ENCODE measurements around the gene GTSF1L. TPM values are rescaled to one million over a fixed set of nuclear protein-coding genes. Genes with fewer than 3 reads are reported as not detected.

GTSF1L gene
- total RNA-seq, 1 experiment from 2014 or later: not detected

DNA sequence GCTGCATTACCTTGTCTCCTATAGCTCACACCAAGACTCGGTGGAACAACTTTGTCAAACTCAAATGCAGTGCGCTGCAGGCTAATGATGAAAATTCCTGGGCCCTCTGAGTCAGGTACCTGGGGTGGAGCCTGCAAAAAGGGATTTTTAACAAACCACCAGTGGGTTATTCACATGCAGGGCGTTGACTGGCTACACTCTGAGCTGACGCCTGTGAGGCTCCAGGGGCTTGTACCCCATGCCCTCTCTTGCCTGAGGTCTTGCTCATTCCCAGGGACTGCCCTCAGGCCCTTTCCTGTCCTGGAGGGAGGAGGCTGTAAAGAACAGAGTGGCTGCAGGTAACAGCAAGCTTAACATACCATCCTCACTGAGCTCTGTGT lies 9.2 kb downstream of the GTSF1L start:
- Histone ChIP-seq H3K27ac (no peak overlapping the region), H3K27me3 (replicated peaks) (no peaks in the 10 kb centered on the region), H3K9me3 (replicated peaks) (no peaks in the 10 kb centered on the region), H3K4me1 (replicated peaks) (peaks cover 10% of the 10 kb centered on the region), H3K36me3 (peaks cover 21% of the 10 kb centered on the region), H3K4me3 (no peak overlapping the region)
- DNase-seq (ENCODE audit: low read depth in 1 of 2, low spot score in 2 of 2): no peak

GRCh38 chr20:43716757-43717615 lies 9.8 kb downstream of the GTSF1L start:
- Histone ChIP-seq H3K27ac (no peak overlapping the region), H3K4me1 (replicated peaks) (peaks cover 10% of the 10 kb centered on the region), H3K4me3 (no peak overlapping the region), H3K9me3 (replicated peaks) (no peaks in the 10 kb centered on the region), H3K27me3 (replicated peaks) (no peaks in the 10 kb centered on the region), H3K36me3 (peaks cover 21% of the 10 kb centered on the region)
- no peak for DNase-seq (ENCODE audit: low read depth in 1 of 2, low spot score in 2 of 2)

- Histone ChIP-seq H3K27ac (no peak overlapping the region), H3K4me1 (replicated peaks) (peaks cover 5% of the 10 kb centered on the region), H3K4me3 (no peak overlapping the region), H3K27me3 (replicated peaks) (no peaks in the 10 kb centered on the region), H3K9me3 (replicated peaks) (no peaks in the 10 kb centered on the region), H3K36me3 (peaks cover 22% of the 10 kb centered on the region)
- DNase-seq (ENCODE audit: low read depth in 1 of 2, low spot score in 2 of 2): no peak
These were observed 10.7 kb downstream of the GTSF1L start for GRCh38 chr20:43716123-43716522.

GRCh38 chr20:43715511-43715910 lies 11.3 kb downstream of the GTSF1L start:
- Histone ChIP-seq H3K4me3 (no peak overlapping the region), H3K27ac (no peak overlapping the region), H3K27me3 (replicated peaks) (no peaks in the 10 kb centered on the region), H3K4me1 (replicated peaks) (no peaks in the 10 kb centered on the region), H3K9me3 (replicated peaks) (no peaks in the 10 kb centered on the region), H3K36me3 (peaks cover 28% of the 10 kb centered on the region)
- no peak for DNase-seq (ENCODE audit: low read depth in 1 of 2, low spot score in 2 of 2)

DNA sequence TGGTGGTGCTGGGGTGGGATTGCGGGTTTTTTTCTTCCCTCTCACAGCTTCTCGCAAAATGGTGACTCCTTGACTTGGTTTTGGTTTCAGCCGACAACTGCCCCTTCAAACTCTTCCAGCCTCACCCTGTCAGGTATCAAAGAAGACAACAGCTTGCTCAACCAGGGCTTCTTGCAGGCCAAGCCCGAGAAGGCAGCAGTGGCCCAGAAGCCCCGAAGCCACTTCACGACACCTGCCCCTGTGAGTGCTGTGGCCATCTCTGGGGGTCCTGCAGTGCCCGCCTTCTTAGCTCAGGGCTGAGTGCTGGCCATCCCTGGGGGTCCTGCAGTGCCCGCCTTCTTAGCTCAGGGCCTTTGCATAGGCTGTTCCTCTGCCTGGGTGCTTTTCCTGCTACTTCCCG lies 11.8 kb downstream of the GTSF1L start:
- Histone ChIP-seq H3K9me3 (replicated peaks) (no peaks in the 10 kb centered on the region), H3K27ac (no peak overlapping the region), H3K4me1 (replicated peaks) (no peaks in the 10 kb centered on the region), H3K4me3 (no peak overlapping the region), H3K36me3 (peaks cover 33% of the 10 kb centered on the region), H3K27me3 (replicated peaks) (no peaks in the 10 kb centered on the region)
- no peak for DNase-seq (ENCODE audit: low read depth in 1 of 2, low spot score in 2 of 2)

DNA sequence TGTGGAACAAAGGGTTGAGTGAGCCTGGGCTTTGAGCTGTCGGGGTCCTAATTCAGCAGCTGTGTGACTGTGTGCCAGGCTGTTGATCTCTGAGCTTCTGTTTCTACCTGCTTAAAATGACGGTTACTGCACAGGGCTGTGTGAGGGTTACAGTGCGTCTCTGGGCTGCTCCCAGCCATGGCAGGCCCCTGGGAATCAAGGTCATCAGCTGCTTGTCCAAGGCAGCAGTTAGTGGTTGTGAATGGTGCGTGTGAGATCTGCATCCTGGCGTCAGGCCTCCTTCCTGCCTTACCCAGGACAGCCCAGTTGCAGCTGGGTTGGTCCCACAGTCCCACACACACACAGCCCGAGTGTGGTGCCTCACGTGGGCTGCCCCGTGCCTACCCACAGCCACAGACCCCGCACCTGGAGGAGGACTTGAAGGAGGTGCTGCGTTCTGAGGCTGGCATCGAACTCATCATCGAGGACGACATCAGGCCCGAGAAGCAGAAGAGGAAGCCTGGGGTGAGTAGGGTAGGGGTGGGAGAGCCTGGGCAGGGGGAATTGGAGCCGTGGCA lies 15.6 kb downstream of the GTSF1L start:
- no peak overlapping the region for H3K4me3 ChIP-seq
- H3K36me3 ChIP-seq: peaks cover 60% of the 10 kb centered on the region
- H3K4me1 ChIP-seq (replicated peaks): no peaks in the 10 kb centered on the region
- no peak overlapping the region for H3K27ac ChIP-seq
- DNase-seq (ENCODE audit: low read depth in 1 of 2, low spot score in 2 of 2): no peak
- H3K9me3 ChIP-seq (replicated peaks): no peaks in the 10 kb centered on the region
- H3K27me3 ChIP-seq (replicated peaks): no peaks in the 10 kb centered on the region

DNA sequence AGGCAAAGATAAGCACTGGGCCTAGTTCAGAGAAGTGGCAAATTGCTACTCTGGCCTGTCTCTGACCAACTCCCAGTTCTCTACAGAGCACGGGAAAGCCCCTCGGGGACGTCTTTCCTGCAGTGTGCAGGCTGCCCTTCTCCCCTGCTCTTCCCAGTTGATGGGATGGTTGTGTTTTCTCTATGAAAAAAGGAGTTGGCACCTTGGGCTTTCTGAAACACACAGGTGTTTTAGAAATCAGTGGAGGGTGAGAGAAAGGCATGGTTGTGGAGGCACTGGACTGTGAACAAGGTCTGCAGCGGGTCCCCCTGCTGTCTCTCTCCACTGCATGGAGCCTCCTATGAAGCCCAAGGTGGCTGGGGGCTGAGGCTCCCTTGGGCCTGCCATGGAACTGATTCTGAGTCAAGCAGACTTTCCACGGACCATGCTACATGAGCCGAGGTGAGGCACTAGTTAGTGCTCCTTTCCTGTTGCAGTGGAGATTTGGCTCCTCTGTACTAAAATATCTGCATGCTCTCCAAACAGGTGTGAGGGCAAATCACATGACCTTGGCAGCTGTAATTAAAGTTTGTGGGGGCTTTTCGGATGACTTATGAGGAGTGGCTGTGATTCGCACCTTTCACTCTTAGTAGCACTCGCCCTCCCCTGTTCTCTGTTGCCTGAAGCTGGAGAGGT lies 16.3 kb downstream of the GTSF1L start:
- no peaks in the 10 kb centered on the region for H3K4me1 ChIP-seq (replicated peaks)
- no peak for DNase-seq (ENCODE audit: low read depth in 1 of 2, low spot score in 2 of 2)
- no peaks in the 10 kb centered on the region for H3K9me3 ChIP-seq (replicated peaks)
- no peaks in the 10 kb centered on the region for H3K27me3 ChIP-seq (replicated peaks)
- peaks cover 59% of the 10 kb centered on the region for H3K36me3 ChIP-seq
- H3K4me3 ChIP-seq: no peak overlapping the region
- no peak overlapping the region for H3K27ac ChIP-seq

GRCh38 chr20:43702502-43702901 lies 24.3 kb downstream of the GTSF1L start:
- Histone ChIP-seq H3K27me3 (replicated peaks) (no peaks in the 10 kb centered on the region), H3K4me1 (replicated peaks) (no peaks in the 10 kb centered on the region), H3K27ac (no peak overlapping the region), H3K9me3 (replicated peaks) (no peaks in the 10 kb centered on the region), H3K4me3 (no peak overlapping the region), H3K36me3 (peaks cover 71% of the 10 kb centered on the region)
- DNase-seq (ENCODE audit: low read depth in 1 of 2, low spot score in 2 of 2): no peak

GRCh38 chr20:43700627-43701026 lies 26.2 kb downstream of the GTSF1L start:
- Histone ChIP-seq H3K4me1 (replicated peaks) (no peaks in the 10 kb centered on the region), H3K27ac (no peak overlapping the region), H3K4me3 (no peak overlapping the region), H3K36me3 (peaks cover 69% of the 10 kb centered on the region), H3K9me3 (replicated peaks) (no peaks in the 10 kb centered on the region), H3K27me3 (replicated peaks) (no peaks in the 10 kb centered on the region)
- DNase-seq (ENCODE audit: low read depth in 1 of 2, low spot score in 2 of 2): no peak

GRCh38 chr20:43699941-43700565 lies 26.7 kb downstream of the GTSF1L start:
- no peaks in the 10 kb centered on the region for H3K27me3 ChIP-seq (replicated peaks)
- no peaks in the 10 kb centered on the region for H3K4me1 ChIP-seq (replicated peaks)
- DNase-seq (ENCODE audit: low read depth in 1 of 2, low spot score in 2 of 2): no peak
- no peak overlapping the region for H3K4me3 ChIP-seq
- no peak overlapping the region for H3K27ac ChIP-seq
- H3K9me3 ChIP-seq (replicated peaks): no peaks in the 10 kb centered on the region
- H3K36me3 ChIP-seq: peaks cover 65% of the 10 kb centered on the region

DNA sequence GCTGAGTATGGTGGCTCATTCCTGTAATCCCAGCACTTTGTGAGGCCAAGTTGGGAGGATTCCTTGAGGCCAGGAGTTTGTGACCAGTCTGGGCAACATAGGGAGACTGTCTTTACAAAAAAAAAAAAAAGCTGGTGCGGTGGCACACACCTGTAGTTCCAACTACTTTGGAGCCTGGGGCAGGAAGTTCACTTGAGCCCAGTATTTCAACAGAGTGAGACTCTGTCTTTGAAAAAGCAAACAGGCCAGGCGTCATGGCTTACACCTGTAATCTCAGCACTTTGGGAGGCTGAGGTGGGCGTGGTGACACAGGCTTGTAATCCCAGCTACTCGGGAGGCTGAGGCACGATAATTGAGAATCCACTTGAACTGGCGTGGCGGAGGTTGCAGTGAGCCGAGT lies 31.2 kb downstream of the GTSF1L start:
- H3K27ac ChIP-seq: no peak overlapping the region
- H3K27me3 ChIP-seq (replicated peaks): no peaks in the 10 kb centered on the region
- no peaks in the 10 kb centered on the region for H3K4me1 ChIP-seq (replicated peaks)
- no peaks in the 10 kb centered on the region for H3K9me3 ChIP-seq (replicated peaks)
- DNase-seq (ENCODE audit: low read depth in 1 of 2, low spot score in 2 of 2): no peak
- H3K4me3 ChIP-seq: no peak overlapping the region
- H3K36me3 ChIP-seq: peaks cover 57% of the 10 kb centered on the region

- H3K27ac ChIP-seq: no peak overlapping the region
- no peak overlapping the region for H3K4me3 ChIP-seq
- no peaks in the 10 kb centered on the region for H3K9me3 ChIP-seq (replicated peaks)
- H3K27me3 ChIP-seq (replicated peaks): no peaks in the 10 kb centered on the region
- H3K4me1 ChIP-seq (replicated peaks): no peaks in the 10 kb centered on the region
- H3K36me3 ChIP-seq: peaks cover 49% of the 10 kb centered on the region
- no peak for DNase-seq (ENCODE audit: low read depth in 1 of 2, low spot score in 2 of 2)
These were observed 32.0 kb downstream of the GTSF1L start for GRCh38 chr20:43694763-43695162.

- Histone ChIP-seq H3K4me1 (replicated peaks) (no peaks in the 10 kb centered on the region), H3K36me3 (peaks cover 64% of the 10 kb centered on the region), H3K4me3 (no peak overlapping the region), H3K27ac (no peak overlapping the region), H3K27me3 (replicated peaks) (no peaks in the 10 kb centered on the region), H3K9me3 (replicated peaks) (no peaks in the 10 kb centered on the region)
- DNase-seq (ENCODE audit: low read depth in 1 of 2, low spot score in 2 of 2): peak in 1 of 2 experiments; percentile 31
These were observed 34.8 kb downstream of the GTSF1L start for GRCh38 chr20:43691928-43692524.

All from SJSA1 (cell line).